ENCODE results near the gene EDEM2. TPM values are rescaled to one million over a fixed set of nuclear protein-coding genes. Genes with fewer than 3 reads are reported as not detected.

Gene EDEM2
- total and polyA plus RNA-seq, 2 of the 13 experiments (the other 11 are each of a cell fraction or from before 2014, with no cell fraction given), result 33.1 to 46.9 TPM

DNA sequence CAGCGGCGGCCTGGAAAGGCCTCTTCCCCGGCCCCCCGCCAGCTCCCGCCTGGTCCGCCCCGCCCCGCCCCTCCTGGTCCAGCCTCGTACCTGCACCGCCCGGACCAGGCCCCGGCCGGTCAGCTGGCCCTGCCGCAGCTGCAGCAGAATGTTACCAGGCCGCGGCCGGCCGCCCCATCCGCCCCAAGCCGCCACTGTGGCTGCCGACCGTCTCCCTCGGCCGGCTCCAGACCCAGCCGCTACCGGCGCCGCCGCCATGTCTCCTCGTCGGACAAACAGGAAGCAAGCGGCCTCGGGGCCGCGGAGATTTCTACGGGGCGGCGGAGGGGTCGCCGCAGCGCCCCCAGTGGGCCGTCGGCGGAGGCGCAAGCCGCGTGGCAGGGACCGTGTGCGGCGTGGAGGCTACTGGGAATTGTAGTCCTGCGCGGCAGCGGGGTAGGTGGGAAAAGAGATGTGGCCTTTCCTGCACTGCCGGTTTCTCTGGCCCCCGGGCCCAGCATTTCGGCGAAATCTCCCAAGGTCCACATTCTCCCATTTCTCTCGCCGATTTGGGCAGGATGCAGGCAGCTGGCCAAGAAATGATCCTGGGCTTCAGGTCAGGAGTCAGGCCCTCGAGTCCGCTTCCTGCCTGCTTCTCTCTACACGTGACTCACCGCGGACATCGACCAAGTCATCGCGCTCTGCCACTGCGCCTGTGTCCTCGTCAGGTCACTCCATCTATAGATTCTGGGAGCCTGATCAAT lies 54.4 kb downstream of the EDEM2 start, which contains the start of gene TRPC4AP (continued):
- TF ChIP-seq, protein P1, sequence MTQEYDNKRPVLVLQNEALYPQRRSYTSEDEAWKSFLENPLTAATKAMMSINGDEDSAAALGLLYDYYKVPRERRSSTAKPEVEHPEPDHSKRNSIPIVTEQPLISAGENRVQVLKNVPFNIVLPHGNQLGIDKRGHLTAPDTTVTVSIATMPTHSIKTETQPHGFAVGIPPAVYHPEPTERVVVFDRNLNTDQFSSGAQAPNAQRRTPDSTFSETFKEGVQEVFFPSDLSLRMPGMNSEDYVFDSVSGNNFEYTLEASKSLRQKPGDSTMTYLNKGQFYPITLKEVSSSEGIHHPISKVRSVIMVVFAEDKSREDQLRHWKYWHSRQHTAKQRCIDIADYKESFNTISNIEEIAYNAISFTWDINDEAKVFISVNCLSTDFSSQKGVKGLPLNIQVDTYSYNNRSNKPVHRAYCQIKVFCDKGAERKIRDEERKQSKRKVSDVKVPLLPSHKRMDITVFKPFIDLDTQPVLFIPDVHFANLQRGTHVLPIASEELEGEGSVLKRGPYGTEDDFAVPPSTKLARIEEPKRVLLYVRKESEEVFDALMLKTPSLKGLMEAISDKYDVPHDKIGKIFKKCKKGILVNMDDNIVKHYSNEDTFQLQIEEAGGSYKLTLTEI (CRISPR knock-in tag; conservative IDR thresholded peaks at IDR 0.05), result no peak
- TF ChIP-seq KDM1A (CRISPR knock-in tag; IDR thresholded peaks at IDR 0.05) (no peak), ZNF282 (IDR thresholded peaks at IDR 0.05; ENCODE audit: partially characterized antibody) (no peak), SP5 (CRISPR knock-in tag; IDR thresholded peaks at IDR 0.05; ENCODE audit: borderline replicate concordance, low read depth) (peak; percentile 43; the same call in 1 of the 2 replicates), NR3C1 (CRISPR knock-in tag; IDR thresholded peaks at IDR 0.05) (no peak), MXI1 (IDR thresholded peaks at IDR 0.05; ENCODE audit: borderline replicate concordance, low read depth, low read length) (peak; percentile 98; the same call in 2 of the 3 replicates), SPEN (CRISPR knock-in tag; IDR thresholded peaks at IDR 0.05; ENCODE audit: low read depth) (peak; percentile 94), ZNF230 (CRISPR knock-in tag; IDR thresholded peaks at IDR 0.05) (peak; percentile 99), ZNF570 (CRISPR knock-in tag; IDR thresholded peaks at IDR 0.05; ENCODE audit: borderline replicate concordance) (0 out of 2 replicates have a peak, but pooled peaks have one; percentile 91), NFIB (CRISPR knock-in tag; IDR thresholded peaks at IDR 0.05; ENCODE audit: borderline replicate concordance) (no peak), NAIF1 (CRISPR knock-in tag; IDR thresholded peaks at IDR 0.05; ENCODE audit: borderline replicate concordance) (peak; percentile 91; the same call in 1 of the 2 replicates), ZNF24 (IDR thresholded peaks at IDR 0.05) (peak; percentile 65; the same call in 1 of the 2 replicates)
- TF ChIP-seq, protein P2, sequence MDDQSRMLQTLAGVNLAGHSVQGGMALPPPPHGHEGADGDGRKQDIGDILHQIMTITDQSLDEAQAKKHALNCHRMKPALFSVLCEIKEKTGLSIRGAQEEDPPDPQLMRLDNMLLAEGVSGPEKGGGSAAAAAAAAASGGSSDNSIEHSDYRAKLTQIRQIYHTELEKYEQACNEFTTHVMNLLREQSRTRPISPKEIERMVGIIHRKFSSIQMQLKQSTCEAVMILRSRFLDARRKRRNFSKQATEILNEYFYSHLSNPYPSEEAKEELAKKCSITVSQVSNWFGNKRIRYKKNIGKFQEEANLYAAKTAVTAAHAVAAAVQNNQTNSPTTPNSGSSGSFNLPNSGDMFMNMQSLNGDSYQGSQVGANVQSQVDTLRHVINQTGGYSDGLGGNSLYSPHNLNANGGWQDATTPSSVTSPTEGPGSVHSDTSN (CRISPR knock-in tag; IDR thresholded peaks at IDR 0.05; ENCODE audit: borderline replicate concordance), result peak; percentile 89
- TF ChIP-seq, protein P3, sequence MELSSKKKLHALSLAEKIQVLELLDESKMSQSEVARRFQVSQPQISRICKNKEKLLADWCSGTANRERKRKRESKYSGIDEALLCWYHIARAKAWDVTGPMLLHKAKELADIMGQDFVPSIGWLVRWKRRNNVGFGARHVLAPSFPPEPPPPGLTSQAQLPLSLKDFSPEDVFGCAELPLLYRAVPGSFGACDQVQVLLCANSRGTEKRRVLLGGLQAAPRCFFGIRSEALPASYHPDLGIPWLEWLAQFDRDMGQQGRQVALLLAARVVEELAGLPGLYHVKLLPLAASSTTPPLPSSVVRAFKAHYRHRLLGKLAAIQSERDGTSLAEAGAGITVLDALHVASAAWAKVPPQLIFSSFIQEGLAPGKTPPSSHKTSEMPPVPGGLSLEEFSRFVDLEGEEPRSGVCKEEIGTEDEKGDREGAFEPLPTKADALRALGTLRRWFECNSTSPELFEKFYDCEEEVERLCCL (CRISPR knock-in tag; IDR thresholded peaks at IDR 0.05; ENCODE audit: borderline replicate concordance), result peak; percentile 97
- TF ChIP-seq, protein P4, sequence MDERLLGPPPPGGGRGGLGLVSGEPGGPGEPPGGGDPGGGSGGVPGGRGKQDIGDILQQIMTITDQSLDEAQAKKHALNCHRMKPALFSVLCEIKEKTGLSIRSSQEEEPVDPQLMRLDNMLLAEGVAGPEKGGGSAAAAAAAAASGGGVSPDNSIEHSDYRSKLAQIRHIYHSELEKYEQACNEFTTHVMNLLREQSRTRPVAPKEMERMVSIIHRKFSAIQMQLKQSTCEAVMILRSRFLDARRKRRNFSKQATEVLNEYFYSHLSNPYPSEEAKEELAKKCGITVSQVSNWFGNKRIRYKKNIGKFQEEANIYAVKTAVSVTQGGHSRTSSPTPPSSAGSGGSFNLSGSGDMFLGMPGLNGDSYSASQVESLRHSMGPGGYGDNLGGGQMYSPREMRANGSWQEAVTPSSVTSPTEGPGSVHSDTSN (CRISPR knock-in tag; IDR thresholded peaks at IDR 0.05), result no peak
- TF ChIP-seq, protein P5, sequence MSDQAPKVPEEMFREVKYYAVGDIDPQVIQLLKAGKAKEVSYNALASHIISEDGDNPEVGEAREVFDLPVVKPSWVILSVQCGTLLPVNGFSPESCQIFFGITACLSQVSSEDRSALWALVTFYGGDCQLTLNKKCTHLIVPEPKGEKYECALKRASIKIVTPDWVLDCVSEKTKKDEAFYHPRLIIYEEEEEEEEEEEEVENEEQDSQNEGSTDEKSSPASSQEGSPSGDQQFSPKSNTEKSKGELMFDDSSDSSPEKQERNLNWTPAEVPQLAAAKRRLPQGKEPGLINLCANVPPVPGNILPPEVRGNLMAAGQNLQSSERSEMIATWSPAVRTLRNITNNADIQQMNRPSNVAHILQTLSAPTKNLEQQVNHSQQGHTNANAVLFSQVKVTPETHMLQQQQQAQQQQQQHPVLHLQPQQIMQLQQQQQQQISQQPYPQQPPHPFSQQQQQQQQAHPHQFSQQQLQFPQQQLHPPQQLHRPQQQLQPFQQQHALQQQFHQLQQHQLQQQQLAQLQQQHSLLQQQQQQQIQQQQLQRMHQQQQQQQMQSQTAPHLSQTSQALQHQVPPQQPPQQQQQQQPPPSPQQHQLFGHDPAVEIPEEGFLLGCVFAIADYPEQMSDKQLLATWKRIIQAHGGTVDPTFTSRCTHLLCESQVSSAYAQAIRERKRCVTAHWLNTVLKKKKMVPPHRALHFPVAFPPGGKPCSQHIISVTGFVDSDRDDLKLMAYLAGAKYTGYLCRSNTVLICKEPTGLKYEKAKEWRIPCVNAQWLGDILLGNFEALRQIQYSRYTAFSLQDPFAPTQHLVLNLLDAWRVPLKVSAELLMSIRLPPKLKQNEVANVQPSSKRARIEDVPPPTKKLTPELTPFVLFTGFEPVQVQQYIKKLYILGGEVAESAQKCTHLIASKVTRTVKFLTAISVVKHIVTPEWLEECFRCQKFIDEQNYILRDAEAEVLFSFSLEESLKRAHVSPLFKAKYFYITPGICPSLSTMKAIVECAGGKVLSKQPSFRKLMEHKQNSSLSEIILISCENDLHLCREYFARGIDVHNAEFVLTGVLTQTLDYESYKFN (CRISPR knock-in tag; conservative IDR thresholded peaks at IDR 0.05), result peak; percentile 51

Measured in HepG2 (cell line).